Germinal center (tissue), 1 donor: ENCODE data around the gene TMIE.
"Not testable (repeated sequence)": the region's sequence is repeated elsewhere in the genome, so short reads cannot be mapped to it uniquely, and the experiment has no call there.

Source experiments
- DNase-seq: peaks from one replicate; pipeline ENCODE4 v3.0.0; 2012; ENCODE audit warnings: mixed read lengths, low spot score

TMIE gene

DNA sequence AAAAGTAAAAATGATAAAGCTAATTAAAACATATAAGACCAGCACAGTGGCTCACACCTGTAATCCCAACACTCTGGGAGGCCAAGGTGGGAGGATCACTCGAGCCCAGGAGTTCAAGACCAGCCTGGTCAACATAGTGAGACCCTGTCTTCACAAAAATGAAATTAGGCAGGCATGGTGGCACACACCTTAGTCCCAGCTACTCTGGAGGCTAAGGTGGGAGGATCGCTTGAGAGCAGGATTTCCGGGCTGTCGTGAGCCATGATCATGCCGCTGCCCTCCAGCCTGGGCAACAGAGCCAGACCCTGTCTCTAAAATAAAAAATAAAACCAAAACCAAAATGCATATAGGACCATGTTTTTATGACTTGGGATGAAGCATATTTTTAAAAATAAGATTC lies 21.3 kb downstream of the TMIE start:
- no peak for DNase-seq

DNA sequence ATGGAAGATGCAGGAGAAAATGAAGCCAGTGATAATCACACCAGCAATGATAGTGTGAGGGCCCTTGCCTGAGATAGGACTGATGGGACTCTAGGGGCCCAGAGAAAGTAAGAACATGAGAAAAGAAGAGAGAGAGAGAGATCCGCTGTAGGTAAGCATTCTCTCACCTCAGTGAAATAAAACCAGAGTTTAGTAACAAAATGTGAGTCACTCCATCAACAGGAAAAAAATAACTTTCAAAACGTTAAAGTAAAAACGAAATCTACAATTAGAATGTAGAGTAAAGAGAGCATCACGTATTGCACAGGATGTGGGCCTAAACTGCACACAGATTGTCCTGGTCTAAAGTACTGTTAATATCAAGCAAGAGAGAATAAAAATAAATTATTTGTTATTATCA lies 23.2 kb downstream of the TMIE start:
- no peak for DNase-seq

DNA sequence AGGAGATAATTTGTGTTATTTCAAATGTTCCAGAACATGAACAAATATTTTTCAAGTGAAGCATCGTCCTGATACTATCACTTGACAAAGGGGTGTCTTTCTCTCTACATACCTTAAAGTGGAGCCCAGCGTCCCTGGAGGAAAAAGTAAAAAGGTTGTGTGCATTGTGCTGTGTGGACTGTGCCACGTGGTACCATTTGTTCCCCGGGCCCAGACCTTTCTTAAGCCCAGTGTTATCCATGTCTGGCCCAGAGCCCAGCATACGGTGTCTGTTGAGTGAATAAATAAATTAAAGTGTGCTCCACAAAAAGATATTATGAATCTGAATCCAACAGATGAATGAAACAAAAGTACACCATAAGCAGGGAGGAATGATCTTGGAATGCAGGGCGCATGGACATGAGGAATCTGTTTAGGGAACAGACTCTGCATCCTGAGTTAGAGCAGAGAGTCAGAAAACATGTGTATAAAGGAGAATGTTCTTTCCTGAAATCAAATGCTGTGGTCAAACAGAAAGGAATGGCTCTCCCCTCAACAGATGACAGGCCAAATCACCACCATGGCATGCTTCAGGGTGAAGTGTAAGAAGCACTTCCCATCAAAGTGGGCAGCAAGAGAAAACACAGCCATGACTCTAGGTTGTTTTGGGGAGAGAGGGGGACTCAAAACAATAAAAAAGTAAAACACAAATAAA lies 24.6 kb downstream of the TMIE start:
- no peak for DNase-seq

DNA sequence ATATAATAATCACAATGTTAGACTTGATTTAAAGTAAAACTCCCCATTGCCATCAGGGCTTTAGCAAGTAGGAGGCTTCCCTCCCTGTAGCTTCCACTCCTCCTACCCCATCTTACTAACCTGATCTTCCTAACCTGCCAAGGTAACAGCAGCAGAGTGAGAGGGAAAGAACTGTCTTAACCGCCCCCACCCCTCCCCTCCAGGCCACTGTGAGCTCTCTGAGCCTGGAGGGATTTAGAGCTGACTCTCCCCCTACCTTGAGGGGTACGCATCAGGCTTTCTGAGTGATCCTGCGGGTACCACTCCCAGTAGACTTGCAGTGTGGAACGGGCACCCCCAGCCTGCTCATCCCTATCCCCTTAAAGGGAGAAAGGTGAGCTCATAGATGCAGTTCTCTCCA lies 27.8 kb downstream of the TMIE start:
- DNase-seq, result no peak

DNA sequence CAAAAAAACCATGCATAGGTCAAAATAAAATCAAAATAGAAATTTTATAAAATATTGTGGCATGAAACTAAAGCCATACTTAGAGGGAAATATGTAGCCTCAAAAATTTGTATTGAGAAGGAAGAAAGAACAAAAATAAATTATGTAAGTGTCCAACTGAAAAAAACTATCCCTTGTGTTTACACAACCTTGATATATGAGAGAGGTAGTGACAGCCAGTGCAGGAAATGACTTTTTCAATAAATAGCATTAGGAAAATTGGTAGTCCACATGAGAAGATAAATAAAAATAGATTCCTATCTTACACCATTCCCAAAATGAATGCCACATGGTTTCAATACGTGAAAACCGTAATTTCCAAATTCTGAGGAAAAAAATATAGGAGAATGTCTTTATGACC lies 29.6 kb downstream of the TMIE start:
- DNase-seq, result no peak

DNA sequence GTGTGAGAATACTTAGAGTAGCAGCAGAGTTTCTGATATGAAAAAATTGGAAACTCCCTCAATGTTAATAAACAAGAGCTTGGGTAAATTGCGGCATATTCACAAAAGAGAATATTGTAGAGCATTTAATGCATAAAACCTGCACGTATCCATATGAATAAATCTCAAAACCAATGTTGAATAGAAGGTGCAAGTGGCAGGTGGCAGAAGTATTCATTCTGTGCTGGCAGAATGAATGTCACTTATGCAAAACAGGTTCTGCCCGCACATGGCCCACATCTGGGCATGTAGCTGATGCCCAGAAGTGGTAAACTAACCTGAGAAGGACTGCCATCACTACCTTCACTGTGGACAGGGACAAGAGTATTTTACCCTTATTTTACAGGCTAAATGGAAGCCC lies 30.6 kb downstream of the TMIE start:
- no peak for DNase-seq

DNA sequence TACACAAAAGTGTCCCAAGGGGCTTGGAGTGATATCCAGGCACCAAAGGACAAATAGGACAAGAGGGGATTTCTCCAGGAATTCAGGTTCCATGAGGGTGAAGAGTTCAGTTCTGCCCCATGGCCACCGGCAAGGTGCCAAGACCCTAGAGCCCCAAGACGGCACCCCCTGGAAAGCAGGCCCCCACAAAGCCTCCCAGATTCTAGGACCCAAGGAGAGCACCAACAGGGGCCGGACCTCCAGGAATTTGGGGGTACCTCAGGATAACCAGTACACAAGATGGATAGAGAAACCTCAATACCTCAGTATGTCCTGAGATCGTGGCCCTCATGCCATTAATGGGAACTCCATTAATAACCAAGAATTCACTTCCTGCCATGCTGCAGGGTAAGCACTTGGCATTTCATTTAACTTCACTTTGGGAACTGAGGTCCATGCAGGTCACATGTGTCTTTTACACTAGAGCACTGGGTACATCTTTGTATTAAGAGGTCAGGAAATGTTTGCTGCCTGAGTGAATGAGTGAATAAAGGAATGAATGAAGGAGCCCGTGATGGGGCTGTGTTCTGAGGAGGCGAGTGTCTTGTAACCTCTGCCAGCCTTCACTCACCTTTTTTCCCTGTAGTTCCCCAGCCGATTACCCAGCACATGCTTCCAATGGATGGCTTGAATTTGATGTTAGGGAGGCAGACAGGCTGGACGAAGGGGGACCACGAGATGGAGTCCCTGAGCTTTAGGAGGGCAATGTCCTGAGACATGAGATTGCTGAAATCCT lies 32.0 kb downstream of the TMIE start:
- no peak for DNase-seq

DNA sequence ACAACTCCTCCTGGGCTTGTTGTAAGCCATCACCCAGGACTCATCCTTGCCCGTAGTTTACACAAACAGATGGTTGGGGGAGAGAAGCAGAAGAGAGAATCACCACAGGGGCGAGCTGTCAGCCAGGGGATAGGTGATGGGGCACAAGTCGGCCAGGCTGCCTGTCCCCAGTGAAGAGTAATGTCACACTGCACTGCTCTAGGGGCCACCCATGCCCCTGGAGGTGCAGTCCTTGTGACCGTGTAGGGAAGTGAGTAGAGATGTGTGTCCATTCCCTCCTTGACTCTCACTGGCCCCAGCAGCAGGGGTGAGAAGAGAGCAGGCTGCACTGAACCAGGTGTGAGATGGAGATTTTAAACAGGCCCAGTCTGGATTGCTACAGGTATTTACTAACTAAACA lies 33.6 kb downstream of the TMIE start:
- DNase-seq, result no peak

DNA sequence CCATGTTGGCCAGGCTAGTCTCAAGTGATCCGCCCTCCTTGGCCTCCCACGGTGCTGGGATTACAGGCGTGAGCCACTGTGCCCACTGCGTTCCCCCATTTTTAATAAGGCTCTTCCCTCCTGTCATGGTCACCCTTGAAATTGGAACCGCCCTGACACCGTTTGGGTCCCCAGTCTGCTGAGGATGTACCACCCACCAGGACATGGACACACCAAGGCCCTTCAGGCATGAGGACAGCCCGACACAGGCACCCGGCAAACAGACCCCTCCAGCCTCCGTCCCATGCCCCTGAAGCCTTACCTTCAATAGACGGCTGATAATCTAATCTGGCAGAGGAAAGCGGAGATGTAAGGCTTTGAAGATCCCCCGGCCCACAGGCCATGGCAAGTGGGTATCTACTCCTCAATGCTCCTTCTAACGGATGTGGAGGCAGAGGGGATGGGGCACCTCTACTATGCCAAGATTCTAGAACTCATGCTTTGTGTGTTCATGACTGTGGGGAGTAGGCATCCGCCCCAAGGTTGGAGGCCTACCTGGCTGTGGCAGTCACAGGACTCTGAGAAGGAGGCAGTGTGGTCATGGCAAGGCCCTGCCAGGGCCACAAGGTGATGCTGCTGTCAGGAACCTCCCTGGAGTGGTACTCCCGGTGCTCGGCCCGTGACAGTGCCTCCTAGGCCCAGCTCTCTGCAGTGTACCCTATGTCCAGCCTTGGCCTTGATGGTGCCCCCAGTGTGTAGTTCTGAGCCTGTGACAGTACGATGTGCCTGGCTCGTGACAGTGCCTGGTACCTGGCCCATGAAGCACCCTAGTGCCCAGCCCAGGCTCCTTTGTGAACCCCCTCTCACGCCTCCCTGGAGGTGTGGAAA lies 35.0 kb downstream of the TMIE start:
- no peak for DNase-seq

DNA sequence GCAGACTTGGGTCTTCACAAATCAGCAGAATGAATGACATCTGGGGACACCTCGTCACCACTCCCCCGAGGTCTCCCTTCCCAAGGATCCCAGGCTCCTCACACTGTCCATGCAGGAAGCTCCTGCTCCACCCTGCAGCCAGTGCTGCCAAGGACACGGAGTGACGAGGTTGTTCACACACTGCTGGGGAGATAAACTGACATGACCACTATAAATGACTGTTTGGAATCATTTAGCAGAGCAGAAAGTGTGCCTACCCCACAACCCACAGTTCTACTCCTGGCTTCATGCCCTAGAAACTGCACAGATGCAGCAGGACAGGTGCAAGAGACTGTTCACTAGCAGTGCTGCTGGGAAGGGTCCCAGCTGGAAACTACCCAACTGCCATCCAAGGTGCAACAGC lies 36.1 kb downstream of the TMIE start:
- no peak for DNase-seq

DNA sequence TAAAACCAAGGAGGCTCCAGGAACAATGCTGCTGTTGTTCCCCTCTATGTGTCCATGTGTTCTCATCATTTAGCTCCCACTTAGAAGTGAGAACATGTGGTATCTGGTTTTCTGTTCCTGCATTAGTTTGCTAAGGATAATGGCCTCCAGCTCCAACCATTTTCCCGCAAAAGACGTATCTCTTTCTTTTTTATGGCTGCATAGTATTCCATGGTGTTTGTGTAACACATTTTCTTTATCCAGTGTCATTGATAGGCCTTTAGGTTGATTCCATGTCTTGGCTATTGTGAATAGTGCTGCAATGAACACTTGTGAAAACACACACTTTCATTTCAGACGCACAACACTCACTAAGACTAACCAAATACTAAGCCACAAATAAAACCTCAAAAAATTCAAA lies 38.4 kb downstream of the TMIE start:
- not testable (repeated sequence) for DNase-seq

DNA sequence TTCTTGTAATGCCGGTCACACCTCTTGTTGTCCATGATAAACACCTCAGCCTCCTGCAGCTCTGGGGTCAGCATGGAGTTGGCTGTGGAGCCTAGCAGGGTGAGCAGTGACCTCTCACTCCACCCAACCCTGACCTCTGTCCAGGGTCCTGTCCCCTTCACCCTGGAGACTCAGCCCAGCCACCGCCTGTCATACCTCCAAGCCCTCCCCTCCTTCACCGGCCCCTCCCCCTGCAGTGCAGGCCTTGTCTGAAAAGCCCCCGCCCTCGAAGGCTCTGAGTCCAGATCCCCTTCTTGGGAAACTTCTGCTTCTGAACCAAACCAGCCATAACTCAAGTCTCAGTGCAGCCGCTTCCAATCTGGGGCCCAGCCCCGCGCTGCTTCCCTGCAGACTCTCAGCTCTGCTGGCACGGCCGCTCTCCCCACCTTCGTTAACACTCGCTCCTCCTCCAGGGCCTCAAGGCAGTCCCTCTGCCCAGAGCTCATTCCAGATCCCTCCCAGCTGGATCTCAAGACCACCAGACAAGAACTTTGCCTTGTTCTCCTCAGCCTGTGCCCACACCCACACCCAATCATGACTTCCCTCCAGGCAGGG lies 41.9 kb downstream of the TMIE start:
- no peak for DNase-seq

DNA sequence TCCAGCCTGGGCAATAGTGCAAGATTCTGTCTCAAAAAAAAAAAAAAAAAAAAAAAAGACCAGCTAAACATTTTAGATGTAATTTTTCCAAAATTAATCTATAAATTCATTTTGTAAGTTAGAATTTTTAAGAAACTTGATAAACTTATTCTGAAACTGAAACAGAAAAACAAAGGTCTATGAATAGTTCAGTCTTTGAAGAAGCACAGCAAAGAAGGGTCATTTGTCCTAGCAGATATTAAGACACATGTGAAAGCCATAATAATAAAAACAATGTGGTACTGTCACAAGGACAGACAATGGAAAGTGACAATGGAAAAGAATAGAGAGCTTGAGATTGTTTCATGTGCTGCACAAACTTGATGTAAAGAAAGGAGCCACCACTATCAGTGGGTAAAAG lies 45.5 kb downstream of the TMIE start:
- no peak for DNase-seq

DNA sequence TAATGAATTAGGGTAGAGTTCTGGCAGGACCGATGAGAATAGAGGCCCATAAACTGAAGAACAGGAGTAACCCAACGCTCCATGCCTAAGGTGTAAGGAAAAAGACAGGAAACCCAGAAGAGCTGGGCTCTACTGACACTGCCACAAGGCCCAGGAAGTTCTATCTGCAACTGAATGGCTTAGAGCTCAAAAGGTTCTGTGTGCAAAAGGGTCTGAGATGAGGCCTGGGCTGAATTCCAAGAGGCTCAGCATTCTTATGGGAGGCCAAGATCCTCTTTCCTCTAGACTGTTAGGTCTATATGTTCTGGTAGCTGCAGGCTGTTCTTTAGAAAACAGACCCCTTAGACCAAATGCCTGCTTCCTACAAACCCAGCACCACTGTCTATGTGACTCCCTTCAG lies 47.0 kb downstream of the TMIE start:
- DNase-seq, result no peak

DNA sequence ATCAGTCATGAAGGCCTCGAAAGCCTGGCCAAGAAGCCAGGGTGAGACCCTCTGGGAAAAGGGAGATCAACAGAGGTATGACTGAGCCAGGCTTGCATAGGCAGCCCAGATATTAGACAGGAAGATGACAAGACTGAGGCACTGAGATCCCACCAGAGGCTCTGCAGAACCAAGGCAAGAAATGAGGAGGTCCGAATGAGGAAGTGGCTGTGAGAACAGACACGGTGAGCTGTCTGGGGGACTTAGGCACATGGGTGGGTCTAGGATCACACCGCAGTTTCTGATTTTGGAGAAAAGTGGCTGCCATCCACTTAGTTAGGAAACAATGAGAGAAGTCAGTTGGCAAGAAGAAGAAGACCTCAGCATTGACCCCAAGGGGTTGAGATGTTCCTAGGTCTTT lies 47.9 kb downstream of the TMIE start:
- no peak for DNase-seq

DNA sequence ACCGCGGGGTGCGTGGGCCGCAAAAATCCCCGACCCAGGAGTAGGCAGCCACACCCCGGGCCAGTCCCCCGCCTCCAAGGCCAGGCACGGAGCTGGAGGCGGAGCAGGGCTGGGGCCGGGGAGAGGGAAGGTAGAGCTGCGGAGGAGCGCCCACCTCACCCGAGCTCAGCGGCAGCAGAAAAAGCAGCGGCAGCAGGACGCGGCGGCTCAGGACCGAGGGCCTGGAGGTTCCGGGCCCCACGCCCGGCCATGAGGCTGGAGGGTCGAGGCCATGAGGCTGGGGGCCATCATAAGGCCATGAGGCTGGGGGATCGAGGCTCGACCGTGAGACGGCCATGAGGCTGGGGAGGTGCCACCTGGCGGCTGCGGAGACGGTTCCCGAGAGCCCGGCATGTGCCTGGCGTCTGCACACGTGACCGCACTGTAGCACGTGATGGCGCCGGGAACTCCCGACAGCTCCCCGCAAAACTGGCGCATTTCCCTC lies 49.4 kb downstream of the TMIE start:
- DNase-seq, result no peak

DNA sequence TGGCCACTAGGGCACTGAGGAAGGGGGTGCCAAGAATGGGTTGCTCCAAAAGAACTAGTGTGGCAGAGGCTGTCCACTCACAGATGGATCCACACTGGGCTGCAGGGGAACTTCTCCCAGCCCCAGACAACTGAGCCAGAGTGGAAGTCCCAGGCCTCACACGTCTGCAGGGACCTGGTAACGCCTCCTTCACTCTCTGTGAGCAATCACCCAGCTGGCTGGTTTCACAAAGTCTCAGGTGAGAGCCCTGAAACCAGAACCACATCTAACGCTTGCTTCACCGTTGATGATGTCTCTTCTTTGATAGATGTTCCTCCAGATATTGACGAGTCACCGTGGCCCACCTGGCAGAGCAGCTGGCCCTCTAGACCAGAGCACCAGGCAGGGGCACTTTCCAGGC lies 51.9 kb downstream of the TMIE start:
- DNase-seq, result not testable (repeated sequence)

DNA sequence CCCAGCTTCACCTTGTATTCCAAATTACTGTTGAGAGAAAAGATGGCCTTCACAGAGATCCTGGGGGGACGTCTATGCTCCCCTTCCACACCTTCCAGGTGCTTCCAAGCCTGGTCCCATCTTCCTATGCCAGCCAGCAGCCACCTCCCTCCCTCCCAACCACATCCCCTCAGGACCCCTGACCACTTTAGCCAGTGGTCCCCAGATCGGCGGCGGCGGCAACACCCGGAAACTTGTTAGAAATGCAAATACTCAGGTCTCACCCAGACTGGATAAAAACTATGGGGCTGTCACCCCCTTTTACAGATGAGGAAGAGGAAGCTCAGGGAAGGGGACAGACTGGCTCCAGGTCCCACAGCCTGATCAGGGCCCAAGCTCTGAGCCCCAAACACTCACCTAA lies 54.5 kb downstream of the TMIE start:
- DNase-seq, result no peak

DNA sequence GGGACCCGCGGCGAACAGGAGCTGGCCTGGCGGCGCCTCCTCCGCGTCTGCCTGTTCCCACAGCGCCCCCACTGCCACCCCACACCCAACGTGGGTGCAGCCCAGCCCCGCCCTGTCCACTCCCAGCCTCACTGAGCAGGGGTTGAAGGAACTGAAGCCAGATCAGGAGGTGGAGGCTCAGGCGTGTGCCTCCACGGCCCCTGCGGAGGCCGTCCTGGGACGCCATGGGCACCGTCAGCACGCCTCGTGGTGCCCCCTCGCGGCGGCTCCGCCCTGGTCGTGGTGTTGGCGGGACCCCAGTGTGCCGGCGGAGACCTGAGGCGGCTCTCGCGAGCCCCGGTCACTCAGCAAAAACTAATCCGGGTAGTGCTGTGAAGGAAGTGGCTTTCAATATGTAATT lies 55.5 kb downstream of the TMIE start:
- DNase-seq, result no peak

DNA sequence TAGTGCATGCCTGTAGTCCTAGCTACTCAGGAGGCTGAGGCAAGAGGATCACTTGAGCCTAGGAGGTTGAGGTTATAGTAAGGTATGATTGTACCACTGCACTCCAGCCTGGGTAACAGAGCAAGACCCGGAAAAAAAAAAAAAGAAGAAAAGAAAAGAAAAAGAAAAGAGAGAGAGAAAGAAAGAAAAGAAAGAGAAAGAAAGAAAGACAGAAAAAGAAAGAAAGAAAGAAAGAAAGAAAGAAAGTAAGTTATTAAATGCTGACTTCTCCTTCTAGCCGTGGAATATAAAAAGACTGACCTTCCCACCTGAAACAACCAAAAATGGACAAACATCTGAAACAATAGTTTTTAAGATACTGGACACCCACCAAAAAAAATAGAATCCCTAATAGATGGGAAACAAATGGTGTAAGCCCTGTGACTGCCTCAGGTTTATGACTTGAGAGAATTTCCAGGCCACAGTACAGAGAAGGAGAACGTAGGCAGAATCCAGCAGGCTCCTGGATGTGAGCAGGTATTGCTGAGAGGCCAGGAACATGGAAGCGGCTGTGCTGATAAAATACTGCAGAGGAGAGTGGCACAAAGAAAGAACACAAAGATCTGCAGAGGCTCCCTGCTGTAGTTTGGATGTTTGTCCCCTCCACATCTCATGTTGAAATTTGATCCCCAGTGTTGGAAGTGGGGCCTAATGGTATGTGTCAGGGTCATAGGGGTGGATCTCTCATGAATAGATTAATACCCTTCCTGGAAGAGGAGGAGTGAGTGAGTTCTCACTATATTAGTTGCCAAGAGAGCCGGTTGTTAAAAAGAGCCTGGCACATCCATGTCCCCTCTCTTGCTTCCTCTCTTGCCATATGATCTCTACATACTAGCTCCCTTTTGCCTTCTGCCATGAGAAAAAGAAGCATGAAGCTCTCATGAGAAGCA lies 58.3 kb downstream of the TMIE start:
- no peak for DNase-seq
